Left ventricle myocardium superior (tissue), 1 donor: ENCODE results near the gene ZNF286A. TPM values are rescaled to one million over a fixed set of nuclear protein-coding genes. Genes with fewer than 3 reads are reported as not detected.
"Not testable (repeated sequence)": the region's sequence is repeated elsewhere in the genome, so short reads cannot be mapped to it uniquely, and the experiment has no call there.

Experiments
- ATAC-seq: fragments of 200-7000 bp; cut with Tn5 transposase; one replicate; pipeline ENCODE4 v1.9.1; 2020; ENCODE audit warnings: mild to moderate bottlenecking, moderate library complexity
- DNase-seq: peaks from one replicate; pipeline ENCODE4 v3.0.0-alpha.2; 2020
- intact Hi-C: fragments of 100-400 bp; cut with micrococcal nuclease; formaldehyde crosslinking; loops from one replicate; pipeline ENCODE4 v1.11.0; 2022
- total RNA-seq: library from RNA; stranded (reverse); fragmentation: NEBNext Ultra II Directional; extraction: Animal tissue kit (Norgen Biotek cat#: 25700); gene quantifications from one replicate; pipeline ENCODE4 v1.2.1, GENCODE V29; 2021
- donor health status: DM: no; HTN: yes; CAD: no; lungs with severe emphysema.

Gene ZNF286A
- total RNA-seq, 1 donor from 2014 or later: 12.5 TPM

DNA sequence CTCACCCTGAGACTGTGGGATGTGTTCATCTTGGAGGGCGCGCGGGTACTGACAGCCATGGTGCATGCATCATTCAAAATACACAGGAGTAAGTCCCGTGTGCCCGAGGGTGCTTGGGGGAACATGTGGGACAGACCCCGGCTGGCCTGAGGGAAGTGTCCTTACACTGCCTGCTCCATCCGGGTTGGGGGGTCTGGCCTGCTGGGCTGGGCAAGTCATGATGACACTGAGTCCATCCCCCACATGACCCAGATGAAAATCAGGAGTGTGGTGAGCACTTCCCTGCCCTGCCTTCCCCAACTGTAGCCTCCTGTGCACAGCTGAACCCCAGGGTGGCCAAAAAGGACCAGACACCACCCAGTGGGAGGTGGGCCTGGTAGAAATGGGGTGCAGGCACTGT, 43.4 kb downstream of the ZNF286A start:
- no peak for ATAC-seq

DNA sequence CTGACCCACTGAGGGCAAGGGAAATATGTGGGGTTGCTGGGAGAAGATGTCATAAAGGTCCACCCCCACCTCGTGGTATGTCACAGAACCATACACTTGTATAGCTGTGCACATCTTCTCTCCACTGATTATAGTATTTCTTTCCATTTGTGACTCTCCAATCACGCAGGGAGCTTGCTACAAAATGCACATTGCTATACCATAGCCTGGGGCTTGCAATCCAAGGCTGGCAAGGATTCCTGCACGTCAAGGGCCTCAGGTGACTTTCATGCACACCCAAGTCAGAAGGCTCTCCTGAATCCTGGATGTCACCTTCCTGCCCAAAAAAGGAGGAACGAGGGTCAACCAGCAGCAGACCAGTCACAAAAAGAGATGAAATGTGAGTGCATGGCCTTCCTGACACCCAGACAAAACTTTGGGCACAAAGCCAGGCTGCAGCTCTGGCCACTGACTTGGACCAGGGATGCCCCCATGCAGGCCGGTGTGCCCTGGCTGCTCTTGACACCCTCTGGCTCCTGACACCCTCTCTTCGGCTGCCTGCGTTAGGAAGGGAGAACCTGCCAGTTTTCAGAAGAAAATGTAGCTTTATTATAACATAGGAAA, 44.6 kb downstream of the ZNF286A start:
- DNase-seq: no peak
- ATAC-seq: no peak
- intact Hi-C loops: no loop called here

More for the DNA sequence above, 43.4 kb downstream of the ZNF286A start:
- DNase-seq: no peak
- intact Hi-C loops: no loop called here

DNA sequence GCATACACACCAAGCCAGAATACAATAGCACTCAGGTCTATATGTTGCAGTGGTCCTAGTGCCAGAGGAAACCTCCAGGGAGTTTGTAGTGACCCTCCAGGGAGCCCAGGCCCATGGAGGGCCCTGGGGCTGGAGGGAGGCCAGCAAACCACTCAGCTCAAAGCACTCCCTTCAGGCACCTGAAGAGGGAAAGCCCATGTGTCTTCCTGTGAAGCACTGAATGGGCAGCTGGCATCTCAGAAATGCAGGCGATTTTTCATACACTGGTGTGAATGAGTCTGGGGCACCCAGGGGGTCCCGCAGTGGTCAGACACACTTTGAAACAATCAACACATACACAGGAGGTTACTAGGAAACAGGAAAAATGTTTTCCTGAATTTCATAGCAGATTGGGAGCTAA, 45.3 kb downstream of the ZNF286A start:
- intact Hi-C loops: no loop called here
- DNase-seq: no peak

DNA sequence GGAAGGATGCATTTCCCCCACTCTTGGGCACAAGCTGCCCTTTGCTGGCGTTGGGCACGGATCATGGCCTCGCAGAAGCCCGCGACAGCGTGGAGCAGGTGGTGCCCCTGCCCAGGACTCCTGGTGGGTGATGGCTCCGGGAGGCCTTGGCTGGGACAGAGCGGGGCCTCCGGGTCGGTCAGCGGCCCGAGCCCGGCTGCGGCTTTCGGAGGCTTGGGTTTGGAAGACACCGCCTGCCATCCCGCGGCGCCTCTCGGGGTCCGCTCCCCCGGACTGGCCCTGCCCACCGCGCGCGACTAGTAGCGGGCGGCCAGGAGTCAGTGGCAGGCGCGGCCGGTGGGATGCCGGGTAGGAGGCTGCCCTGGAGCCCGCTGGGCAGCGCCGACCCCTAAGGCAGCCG, 49.9 kb downstream of the ZNF286A start:
- intact Hi-C loops, ATAC-seq, DNase-seq: not testable (repeated sequence)

More for the DNA sequence above, 45.3 kb downstream of the ZNF286A start:
- ATAC-seq: no peak

DNA sequence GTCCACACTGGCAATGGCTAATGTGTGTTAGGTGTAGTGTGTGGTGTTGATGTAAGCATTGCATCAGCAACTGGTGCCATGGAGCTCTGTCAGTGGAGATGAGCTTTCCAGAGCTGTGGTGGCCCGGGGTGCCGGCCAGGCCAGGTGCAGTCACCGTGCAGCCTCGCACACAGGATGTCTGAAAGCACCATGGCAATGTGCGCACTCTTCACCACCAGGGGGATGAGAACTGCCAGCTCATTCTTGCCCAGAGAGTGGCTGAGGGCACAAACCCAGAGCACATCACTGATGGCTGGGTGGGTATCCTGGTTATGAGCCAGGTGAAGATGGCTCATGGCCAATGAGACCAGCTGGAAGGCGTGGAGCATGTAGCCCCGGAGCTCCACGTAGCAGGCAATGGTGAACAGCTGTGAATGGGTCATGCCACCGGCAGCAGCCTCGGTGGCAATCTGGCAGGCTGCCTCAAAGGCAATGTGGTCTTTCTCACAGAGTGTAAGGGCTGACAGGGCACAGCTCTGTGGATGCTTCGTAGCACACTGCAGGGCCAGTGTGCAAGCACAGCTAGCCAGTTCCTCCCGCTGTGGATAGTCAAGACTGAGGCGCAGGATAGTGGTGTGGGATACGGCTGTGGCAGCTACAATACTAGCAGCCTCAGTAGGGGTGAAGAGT, 69.4 kb downstream of the ZNF286A start:
- DNase-seq, intact Hi-C loops: not testable (repeated sequence)
- peak; percentile 91 for ATAC-seq

Other genes with a start within 250 kb of the ZNF286A start
- 1.4 TPM for gene CDRT4, start 232.1 kb upstream of the ZNF286A start, total RNA-seq
- gene TVP23C, start 136.3 kb upstream of the ZNF286A start, total RNA-seq: 2.5 TPM
- 0.35 TPM for gene FBXW10B, start 80.0 kb upstream of the ZNF286A start, total RNA-seq
- gene TRIM16, start 15.4 kb upstream of the ZNF286A start, total RNA-seq: 24.9 TPM
- not detected for gene TBC1D26, start 32.5 kb downstream of the ZNF286A start, total RNA-seq
- gene ADORA2B, start 245.4 kb downstream of the ZNF286A start, total RNA-seq: 0.57 TPM